Measurements from ENCODE around the gene KCNG2. TPM values are rescaled to one million over a fixed set of nuclear protein-coding genes. Genes with fewer than 3 reads are reported as not detected.
A peak's percentile ranks its signal among the peaks of the same experiment; 100 is the strongest.

KCNG2 gene
- total RNA-seq, 1 donor from 2014 or later, result not detected

DNA sequence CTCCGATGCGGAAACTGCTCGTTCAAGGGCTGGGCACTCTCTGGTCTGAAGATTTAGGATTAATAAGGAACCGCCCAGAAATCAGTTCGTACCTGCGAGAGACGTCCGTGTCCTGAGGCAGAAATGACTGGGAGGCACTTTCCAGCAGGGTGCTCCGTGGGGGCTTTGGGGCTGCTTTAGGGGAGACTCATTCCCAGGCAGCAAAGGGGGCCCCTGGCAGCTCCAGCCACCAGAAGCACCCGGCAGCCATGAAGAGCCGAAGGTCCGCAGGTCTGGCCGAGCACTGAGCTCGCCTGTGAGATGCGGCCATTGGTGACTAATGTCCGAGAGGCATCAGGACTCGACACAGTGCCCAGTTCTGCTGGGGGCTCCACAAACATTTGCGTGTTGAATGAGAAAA is 20.9 kb downstream of the KCNG2 start:
- no peaks in the 10 kb centered on the region for H3K9me3 Mint-ChIP-seq (ENCODE audit: low read depth)
- no peak overlapping the region for H3K27ac Mint-ChIP-seq (ENCODE audit: unreplicated experiment)
- DNase-seq (ENCODE audit: low spot score), result no peak
- TF ChIP-seq, protein P1, sequence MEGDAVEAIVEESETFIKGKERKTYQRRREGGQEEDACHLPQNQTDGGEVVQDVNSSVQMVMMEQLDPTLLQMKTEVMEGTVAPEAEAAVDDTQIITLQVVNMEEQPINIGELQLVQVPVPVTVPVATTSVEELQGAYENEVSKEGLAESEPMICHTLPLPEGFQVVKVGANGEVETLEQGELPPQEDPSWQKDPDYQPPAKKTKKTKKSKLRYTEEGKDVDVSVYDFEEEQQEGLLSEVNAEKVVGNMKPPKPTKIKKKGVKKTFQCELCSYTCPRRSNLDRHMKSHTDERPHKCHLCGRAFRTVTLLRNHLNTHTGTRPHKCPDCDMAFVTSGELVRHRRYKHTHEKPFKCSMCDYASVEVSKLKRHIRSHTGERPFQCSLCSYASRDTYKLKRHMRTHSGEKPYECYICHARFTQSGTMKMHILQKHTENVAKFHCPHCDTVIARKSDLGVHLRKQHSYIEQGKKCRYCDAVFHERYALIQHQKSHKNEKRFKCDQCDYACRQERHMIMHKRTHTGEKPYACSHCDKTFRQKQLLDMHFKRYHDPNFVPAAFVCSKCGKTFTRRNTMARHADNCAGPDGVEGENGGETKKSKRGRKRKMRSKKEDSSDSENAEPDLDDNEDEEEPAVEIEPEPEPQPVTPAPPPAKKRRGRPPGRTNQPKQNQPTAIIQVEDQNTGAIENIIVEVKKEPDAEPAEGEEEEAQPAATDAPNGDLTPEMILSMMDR (IDR thresholded peaks at IDR 0.05), result no peak
- H3K27me3 Mint-ChIP-seq (ENCODE audit: low read depth), result peaks cover 36% of the 10 kb centered on the region
- no peaks in the 10 kb centered on the region for H3K36me3 Mint-ChIP-seq (ENCODE audit: low read depth)
- no peaks in the 10 kb centered on the region for H3K4me1 Mint-ChIP-seq (ENCODE audit: low read depth)
- no peak overlapping the region for H3K4me3 Mint-ChIP-seq (ENCODE audit: unreplicated experiment)

DNA sequence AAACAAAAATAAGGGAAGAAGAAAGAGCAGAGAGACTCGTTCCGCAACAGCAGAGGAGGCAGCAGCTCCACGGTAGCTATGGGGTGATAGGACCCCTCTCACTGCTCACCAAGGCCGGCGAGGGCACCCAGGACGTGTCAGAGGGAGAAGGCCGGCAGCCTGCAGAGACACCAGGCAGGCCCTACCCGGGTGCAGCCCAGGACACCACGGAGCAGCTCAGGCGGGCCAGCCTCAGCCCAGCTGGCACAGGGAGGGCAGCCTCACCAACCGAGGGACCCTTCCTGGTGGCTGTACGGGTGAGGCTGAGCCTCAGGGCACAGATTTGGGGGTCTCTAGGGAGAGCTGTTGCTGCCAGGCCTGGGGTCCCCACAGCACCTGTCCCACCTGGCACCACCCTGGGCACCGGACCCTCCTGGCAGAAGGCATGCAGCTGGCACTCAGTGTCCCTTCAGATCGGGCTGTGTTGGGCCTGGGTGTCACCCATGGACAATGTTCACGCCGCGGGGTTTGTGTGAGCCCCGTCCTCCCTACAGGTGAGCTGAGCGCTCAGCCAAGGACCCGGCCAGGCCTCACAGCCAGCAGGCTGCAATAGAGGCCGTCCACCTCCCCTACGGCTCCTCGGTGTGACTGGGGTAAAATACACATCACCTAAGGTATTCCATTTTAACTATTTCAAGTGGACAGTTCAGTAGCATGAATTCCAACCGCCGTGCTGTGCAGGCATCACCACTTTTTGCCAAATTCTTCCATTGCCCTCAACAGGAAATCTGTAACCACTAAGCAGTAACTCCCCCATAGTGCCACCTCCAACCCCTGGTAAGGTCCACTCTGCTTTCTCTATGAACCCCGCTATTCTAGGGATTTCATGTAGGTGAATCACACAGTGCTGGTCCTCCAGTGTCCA is 21.6 kb downstream of the KCNG2 start:
- no peaks in the 10 kb centered on the region for H3K4me1 Mint-ChIP-seq (ENCODE audit: low read depth)
- DNase-seq (ENCODE audit: low spot score), result peak; percentile 93
- peaks cover 30% of the 10 kb centered on the region for H3K27me3 Mint-ChIP-seq (ENCODE audit: low read depth)
- no peaks in the 10 kb centered on the region for H3K36me3 Mint-ChIP-seq (ENCODE audit: low read depth)
- H3K9me3 Mint-ChIP-seq (ENCODE audit: low read depth), result no peaks in the 10 kb centered on the region
- no peak overlapping the region for H3K27ac Mint-ChIP-seq (ENCODE audit: unreplicated experiment)
- no peak overlapping the region for H3K4me3 Mint-ChIP-seq (ENCODE audit: unreplicated experiment)
- TF ChIP-seq, protein P1 (IDR thresholded peaks at IDR 0.05), result no peak

DNA sequence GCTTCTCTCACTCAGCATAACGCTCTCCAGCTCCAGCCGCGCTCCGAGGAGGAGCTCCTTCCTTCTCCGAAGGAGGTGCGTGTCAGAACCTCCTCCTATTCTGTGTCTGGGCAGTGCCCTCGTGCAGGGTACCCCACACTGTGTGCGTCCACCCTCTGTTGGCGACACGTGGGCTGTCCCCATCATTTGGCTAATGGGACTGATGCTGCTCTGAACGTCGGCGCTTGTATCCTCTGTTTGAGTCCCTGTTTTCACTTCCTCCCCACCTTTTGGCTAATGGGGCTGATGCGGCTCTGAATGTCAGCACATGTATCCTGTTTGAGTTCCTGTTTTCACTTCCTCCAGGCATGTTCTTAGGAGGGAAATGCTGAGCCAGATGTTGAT is 22.2 kb downstream of the KCNG2 start:
- no peak overlapping the region for H3K27ac Mint-ChIP-seq (ENCODE audit: unreplicated experiment)
- peaks cover 27% of the 10 kb centered on the region for H3K27me3 Mint-ChIP-seq (ENCODE audit: low read depth)
- no peaks in the 10 kb centered on the region for H3K9me3 Mint-ChIP-seq (ENCODE audit: low read depth)
- H3K4me1 Mint-ChIP-seq (ENCODE audit: low read depth), result no peaks in the 10 kb centered on the region
- no peaks in the 10 kb centered on the region for H3K36me3 Mint-ChIP-seq (ENCODE audit: low read depth)
- peak; percentile 59 for DNase-seq (ENCODE audit: low spot score)
- no peak overlapping the region for H3K4me3 Mint-ChIP-seq (ENCODE audit: unreplicated experiment)
- TF ChIP-seq, protein P1 (IDR thresholded peaks at IDR 0.05), result no peak

DNA sequence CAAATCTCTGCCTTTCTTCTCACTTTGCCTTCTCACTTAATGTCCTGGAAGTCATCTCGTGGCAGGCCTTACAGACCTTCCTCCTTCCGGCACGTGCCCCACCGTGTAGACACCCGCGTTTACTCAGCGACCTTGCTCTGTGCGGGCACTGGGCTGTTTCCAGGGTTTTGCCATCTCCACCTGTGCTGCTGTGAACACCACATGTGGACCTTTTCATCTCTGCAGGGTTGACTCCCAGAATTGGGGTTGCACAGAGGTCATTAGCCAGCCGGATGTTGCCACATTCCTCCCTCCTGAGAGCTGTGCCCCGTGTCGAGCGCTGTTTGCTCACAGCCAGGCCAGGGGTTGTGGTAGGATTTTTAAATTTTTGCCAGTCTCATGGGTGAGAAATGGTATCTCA is 25.4 kb downstream of the KCNG2 start:
- no peak for DNase-seq (ENCODE audit: low spot score)
- peaks cover 20% of the 10 kb centered on the region for H3K27me3 Mint-ChIP-seq (ENCODE audit: low read depth)
- H3K4me1 Mint-ChIP-seq (ENCODE audit: low read depth), result no peaks in the 10 kb centered on the region
- no peak overlapping the region for H3K4me3 Mint-ChIP-seq (ENCODE audit: unreplicated experiment)
- no peaks in the 10 kb centered on the region for H3K9me3 Mint-ChIP-seq (ENCODE audit: low read depth)
- TF ChIP-seq, protein P1 (IDR thresholded peaks at IDR 0.05), result no peak
- H3K27ac Mint-ChIP-seq (ENCODE audit: unreplicated experiment), result no peak overlapping the region
- no peaks in the 10 kb centered on the region for H3K36me3 Mint-ChIP-seq (ENCODE audit: low read depth)

DNA sequence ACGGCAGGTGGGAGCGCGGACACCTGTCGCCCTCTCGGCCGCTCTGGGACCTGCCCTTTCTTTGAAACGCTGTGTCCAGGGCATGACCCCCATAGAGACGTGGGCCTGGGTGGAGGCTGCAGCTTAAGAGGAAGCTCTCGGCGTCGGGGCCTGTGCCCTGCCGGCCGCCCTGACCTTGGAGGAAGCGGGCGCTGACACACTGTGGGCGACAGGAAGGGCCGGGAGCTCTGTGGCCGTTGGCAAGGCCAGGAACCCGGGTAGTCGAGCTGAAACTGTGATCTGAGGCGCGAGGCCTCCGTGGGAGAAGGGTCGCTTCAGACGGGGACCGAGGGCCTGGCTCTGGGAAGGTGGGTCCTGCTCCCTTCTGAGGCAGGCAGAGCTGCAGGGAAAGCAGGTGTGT is 28.2 kb downstream of the KCNG2 start:
- Mint-ChIP-seq H3K36me3 (ENCODE audit: low read depth) (no peaks in the 10 kb centered on the region), H3K27ac (ENCODE audit: unreplicated experiment) (no peak overlapping the region), H3K9me3 (ENCODE audit: low read depth) (no peaks in the 10 kb centered on the region), H3K4me1 (ENCODE audit: low read depth) (no peaks in the 10 kb centered on the region), H3K27me3 (ENCODE audit: low read depth) (peaks cover 11% of the 10 kb centered on the region), H3K4me3 (ENCODE audit: unreplicated experiment) (no peak overlapping the region)
- TF ChIP-seq, protein P1 (IDR thresholded peaks at IDR 0.05), result no peak
- DNase-seq (ENCODE audit: low spot score), result no peak

All from chondrocyte (in vitro differentiated cells).